ENCODE measurements around the gene FASTK.

Gene FASTK

GRCh38 chr7:151118108-151119054, 37.8 kb upstream of the FASTK start:
- DNase-seq (ENCODE audit: low read depth, low spot score) = no peak

- DNase-seq (ENCODE audit: low read depth, low spot score) = no peak
Measured at GRCh38 chr7:151117565-151117964, 37.0 kb upstream of the FASTK start.

GRCh38 chr7:151116603-151117440, 36.2 kb upstream of the FASTK start:
- DNase-seq (ENCODE audit: low read depth, low spot score) = no peak

- no peak for DNase-seq (ENCODE audit: low read depth, low spot score)
Measured at GRCh38 chr7:151115836-151116418, 35.3 kb upstream of the FASTK start.

DNA sequence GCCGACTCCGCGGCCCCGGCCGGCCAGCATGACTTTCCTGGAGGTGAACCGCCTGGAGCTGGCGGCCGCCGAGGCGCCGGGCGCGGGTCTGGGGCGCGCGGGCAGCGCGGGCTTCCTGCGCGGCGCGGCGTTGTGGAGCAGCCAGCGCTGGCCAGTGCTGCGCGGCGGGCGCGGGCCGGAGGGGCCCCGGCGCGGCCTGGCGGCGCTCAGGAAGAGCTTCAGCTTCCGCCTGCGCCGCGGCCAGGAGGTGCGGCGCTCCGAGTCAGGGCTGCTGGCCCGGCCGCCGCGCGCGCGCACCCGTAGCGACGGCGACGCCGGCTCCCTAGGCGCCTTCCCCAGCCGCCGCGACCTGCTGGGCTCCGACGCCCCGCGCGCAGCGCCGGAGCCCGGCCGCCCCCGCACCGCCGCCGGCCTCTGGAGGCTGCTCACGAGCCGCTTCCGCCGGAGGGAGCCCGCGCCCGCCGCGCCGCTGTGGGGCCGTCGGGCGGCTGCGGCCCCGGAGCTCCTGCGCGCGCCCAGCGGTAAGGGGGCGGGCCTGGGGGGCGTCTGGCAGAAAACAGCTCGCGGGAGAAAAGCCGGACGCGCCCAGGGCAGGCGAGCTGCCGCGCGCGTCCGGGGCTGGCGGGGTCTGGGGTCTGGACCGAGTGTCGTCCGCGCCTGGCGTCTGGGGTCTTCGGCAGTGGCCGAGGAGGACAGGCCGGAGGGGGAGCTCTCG, 34.7 kb upstream of the FASTK start:
- no peak for DNase-seq (ENCODE audit: low read depth, low spot score)

DNA sequence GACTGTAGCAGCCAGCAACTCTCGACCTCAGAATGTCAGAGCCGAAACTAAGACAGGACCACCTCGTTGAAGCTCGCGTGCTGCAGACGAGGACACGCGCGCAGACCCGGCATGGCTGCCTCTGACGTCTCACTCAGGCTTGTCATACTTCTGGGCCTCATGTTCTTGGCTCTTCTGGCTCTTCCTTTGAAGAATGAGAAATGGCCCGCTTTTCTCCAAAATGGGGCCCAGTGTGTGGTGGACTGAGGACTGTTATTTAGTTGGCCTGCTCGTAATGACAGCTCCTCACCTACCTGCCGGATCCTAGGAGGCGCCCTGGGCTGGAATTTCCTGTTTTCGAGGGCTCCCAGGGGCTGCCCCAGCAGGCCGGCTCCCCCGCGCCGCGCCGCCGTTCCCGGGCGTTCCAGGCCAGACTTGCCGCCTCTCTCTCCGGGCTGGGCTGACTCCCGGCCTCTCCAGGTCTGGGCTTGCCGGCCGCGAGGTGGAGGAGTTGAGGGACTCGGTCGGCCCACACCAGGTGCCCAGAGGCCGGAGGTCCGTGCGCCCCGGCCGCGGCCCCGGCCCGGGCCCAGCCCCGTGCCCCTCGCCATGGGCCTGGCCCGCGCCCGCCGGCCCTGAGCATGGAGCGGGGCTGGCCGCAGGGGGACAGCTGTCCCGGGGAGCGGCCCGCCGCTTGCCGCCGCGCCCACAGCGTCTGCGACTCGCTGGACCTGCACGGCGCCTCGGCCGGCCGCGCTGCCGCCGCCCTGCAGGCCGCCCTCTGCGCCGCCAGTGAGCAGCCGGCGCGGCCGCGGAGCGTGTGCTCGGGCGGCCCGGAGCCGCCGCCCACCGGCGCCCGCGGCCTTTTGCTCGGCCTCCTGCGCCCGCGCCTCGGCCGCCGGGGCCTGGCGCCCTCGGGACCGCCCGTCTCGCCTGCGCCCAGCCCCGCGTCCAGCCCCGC, 33.8 kb upstream of the FASTK start:
- DNase-seq (ENCODE audit: low read depth, low spot score) = no peak

GRCh38 chr7:151113344-151114150, 32.9 kb upstream of the FASTK start:
- no peak for DNase-seq (ENCODE audit: low read depth, low spot score)

GRCh38 chr7:151110941-151111645, 30.5 kb upstream of the FASTK start:
- DNase-seq (ENCODE audit: low read depth, low spot score) = peak; percentile 56

GRCh38 chr7:151110236-151110940, 29.8 kb upstream of the FASTK start:
- DNase-seq (ENCODE audit: low read depth, low spot score) = no peak

DNA sequence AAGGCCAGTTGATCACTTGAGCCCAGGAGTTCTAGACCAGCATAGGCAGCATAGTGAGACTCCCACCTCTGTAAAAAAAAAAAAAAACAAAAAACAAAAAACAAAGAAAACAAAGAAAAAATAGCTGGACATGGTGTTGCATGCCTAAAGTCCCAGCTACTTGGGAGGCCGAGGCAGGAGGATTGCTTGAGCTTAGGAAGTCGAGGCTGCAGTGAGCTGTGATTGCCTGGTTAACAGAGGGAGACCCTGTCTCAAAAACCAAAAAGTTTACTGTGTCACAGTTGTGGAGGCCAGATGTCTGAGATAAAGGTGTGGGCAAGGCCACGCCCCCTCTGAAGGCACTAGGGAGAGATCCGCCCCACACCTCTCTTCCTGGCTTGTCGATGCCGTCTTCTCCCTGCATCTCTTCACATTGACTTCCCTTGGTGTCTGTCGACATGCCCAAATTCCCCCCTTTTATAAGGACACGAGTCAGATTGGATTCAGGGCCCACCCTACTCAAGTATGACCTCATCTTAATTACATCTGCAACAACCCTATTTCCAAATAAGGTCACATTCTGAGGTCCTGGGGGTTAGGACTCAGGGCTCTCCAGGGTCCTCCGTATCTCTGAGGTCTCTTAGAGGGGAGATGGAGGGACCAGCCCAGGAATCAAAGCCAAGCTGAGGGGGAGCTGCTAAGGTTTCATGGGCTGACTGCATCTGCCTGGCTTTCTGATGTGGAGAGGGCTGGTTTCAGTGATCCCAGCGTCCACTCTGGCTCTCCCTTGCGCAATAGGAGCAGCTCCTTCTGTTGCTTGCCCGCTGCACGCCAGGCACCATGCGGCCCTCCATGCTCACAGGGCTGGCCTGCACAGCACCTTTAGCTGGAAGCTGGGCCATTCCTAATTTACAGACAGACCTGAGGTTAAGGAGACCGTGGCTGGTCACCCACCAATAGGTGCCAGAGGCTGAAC, 28.8 kb upstream of the FASTK start:
- no peak for DNase-seq (ENCODE audit: low read depth, low spot score)

- DNase-seq (ENCODE audit: low read depth, low spot score) = no peak
Measured at GRCh38 chr7:151107882-151108281, 27.3 kb upstream of the FASTK start.

DNA sequence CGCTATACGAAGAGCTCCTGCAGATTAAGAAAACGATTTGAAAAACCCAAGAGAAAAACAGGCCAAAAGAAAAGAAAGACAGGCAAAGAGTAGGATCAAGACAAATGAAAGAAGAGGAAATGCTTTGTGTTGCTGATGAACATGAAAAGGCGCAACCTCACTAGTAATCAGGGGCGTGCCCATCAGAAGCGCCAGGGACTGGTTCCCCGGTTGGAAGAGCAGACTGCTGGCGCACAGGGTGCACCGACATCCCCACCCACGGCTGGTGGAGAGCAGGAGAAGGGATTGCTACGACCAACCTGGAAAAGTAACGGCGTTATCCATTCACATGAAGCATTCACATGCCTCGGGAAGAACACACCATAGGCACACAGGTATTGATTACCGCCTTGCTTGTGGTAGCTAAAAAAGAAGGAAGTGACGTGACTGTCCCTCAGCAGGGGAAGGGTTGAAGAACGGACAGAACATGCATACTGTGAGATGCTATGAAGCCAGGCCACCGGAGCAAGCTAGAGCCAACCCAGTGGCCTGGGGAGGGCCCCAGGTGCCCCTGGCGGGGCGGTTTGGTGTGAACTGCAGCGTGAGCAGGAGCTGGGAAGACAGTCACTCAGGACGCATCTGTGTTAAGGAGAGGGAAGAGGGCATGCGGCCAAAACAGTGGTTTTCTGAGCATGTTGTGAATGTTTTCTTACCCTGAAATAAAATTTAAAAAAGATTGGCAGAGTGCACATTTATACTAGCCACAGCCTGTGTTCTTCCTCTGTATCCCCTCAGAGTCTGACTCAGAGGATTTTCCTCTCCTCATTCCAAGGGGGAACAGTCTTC, 24.0 kb upstream of the FASTK start:
- DNase-seq (ENCODE audit: low read depth, low spot score) = no peak

- DNase-seq (ENCODE audit: low read depth, low spot score) = no peak
Measured at GRCh38 chr7:151103973-151104372, 23.4 kb upstream of the FASTK start.

- DNase-seq (ENCODE audit: low read depth, low spot score) = no peak
Measured at GRCh38 chr7:151102991-151103390, 22.4 kb upstream of the FASTK start.

DNA sequence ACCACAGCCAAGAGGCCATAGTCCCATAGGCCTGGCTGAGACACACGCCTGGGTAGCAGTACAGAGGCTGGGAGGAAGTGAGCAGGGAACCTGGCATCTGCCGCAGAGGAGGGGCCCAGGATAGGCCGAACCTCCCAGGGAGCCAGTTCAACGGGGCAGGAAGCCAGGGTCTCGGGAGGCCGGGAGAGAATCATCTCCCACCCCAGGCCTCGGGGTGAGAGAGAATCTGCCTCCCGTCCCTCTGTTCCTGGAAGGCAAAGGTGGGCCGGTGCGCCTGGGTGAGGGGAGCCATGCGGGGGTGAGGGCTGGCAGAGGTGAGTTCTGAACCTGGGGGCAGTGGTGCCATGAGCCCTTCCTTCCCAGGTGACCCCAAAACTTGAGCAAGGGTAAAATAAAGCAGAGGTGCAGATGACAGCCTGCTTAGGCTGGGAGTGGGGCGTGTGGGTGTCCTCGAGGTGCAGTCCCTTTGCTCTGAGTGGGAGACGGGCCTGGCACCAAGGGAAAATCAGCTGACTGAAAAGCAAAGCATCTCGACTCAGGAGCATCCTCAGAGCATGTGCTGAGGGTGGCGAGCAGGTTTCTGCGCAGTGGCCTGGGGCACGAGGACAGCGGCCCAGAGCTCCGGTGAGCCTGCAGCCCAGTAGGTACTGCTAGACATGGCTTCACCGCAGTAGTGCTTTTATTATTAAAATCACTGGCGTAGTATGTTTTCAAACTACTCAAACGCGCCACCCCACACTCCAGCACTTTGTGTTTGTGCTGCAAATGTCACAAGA, 21.2 kb upstream of the FASTK start:
- DNase-seq (ENCODE audit: low read depth, low spot score) = no peak
